Germinal center (tissue), 1 donor: ENCODE measurements around the gene VAMP8.
"Not testable (repeated sequence)": the region's sequence is repeated elsewhere in the genome, so short reads cannot be mapped to it uniquely, and the experiment has no call there.

Experiments used
- DNase-seq: peaks from one replicate; pipeline ENCODE4 v3.0.0; 2012; ENCODE audit warnings: mixed read lengths, low spot score

Gene VAMP8

DNA sequence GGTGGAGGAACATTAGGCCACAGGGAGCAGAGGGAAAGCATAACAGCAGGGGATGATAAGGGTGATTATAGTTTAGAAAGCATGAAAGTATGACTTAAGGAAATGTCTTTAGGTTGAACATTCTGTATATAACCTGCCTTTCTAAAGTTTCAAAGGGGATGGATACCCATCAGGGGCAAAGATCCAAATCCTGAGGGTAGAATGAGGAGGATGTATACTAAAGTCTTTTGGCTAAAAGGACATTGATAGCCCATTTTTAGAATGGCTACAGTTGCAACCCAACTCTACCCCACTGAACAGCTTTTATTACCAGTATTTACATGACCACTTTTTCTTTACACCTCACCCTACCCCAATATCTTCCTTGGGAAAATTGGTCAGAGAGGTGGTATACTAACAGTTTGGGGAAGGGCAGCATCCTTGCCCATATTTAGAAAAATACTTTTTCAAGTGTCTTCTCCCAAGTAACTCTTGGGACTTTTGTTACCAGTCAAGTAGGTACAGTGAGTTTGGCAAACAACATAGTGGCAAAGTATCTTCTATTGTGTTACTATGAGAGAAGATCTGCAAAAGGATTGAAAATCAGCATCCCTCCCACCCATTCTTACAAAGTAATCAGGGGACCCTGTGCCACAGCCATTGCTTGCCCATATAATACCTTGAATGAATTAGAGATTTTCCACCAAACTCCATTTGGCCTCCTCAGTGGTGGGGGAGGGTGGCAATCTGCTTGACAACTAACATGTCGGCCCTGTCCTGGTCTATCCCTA is 30.1 kb upstream of the VAMP8 start:
- no peak for DNase-seq

DNA sequence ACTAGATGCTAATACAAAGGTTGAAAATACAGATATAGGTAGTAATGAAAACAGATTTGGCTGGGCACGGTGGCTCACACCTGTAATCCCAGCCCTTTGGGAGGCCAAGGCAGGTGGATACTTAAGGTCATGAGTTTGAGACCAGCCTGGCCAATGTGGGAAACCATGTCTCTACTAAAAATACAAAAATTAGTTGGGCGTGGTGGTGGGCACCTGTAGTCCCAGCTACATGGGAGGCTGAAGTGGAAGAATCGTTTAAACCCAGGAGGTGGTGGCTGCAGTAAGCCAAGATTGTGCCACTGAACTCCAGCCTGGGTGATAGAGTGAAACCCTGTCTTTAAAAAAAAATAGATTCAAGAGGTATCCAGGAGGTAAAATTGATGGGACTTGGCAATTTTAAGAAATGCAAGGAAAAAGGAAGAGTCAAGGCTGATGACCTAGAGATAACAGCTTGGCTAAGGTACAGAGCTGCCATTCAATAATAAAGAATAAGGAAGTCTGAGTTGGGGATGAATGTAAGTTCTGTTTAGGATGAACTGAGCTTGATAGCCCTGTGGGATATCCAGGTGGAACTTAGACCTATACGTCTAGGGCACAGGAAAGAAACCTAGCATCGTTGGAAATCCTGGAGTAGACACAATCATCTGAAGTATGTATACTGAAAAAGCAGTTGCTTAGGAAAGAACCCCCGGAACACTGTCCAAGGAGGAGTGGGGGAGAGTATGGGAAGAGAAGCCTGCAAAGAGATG is 29.4 kb upstream of the VAMP8 start:
- no peak for DNase-seq

DNA sequence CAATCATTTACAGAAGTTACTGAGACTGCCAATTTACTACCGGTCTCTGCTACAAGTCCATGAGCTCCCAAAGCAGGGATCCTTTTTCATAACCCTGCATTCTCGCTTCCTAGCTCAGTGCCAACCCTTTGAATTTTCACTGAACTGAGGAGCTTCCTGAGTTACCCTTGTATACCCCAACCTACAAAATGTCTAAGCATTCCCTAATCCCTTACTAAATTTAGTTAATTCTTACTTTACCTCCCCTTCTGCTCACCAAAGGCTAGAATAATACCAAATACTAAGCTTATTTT is 28.8 kb upstream of the VAMP8 start:
- DNase-seq, result no peak

DNA sequence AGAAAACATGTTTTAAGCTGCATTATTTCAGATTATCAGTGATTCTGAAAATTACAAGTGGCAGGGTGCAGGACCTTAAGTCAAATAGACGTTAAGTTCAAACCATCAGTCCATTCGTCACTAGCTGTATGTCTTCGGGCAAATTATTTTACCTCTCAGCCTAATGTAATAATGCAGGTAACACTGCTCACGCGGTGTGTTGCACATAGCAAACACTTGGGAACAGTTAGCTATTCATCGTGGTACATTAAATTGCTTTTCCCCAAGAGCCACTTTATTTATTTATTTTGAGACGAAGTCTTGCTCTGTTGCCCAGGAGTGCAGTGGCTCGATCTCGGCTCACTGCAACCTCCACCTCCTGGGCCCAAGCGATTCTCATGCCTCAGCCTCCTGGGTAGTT is 28.3 kb upstream of the VAMP8 start:
- no peak for DNase-seq

DNA sequence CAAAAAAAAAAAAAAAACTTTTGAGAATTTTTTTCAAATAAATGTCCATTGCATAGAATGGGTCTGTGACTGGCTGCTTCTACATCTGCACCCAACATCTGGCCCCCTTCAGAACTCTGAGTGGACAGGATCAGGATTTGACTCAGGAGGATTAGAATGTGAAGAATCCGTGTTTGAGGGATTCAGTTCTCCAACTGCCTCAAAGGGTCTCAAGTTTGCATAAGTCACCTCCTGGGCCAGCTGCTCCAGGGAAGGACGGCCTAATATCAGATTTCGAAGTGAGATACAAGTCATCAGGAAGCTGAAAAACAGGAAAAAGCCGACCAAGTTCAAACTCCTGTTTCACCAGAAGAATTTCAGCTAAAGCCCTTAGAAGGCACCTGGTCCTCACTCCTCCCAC is 27.6 kb upstream of the VAMP8 start:
- no peak for DNase-seq

DNA sequence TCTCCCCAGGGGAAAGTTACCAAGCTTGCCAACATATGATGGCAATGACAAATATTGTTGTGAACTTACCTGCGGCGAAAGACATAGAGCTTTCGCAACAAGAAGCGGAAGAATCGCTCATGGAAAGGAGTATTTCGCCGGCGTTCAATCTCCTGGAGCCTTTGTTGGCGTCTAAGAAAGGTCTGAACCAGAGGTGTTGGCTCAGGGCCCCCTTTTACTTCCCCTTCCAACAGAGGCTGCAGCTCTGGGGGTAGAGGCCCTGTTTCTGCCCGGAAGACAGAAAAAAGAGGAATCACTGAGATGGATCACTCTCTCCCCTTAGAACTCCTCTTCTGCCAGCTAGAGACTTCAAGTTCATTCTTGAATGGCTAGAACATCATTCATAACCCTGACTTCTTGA is 26.9 kb upstream of the VAMP8 start:
- no peak for DNase-seq

DNA sequence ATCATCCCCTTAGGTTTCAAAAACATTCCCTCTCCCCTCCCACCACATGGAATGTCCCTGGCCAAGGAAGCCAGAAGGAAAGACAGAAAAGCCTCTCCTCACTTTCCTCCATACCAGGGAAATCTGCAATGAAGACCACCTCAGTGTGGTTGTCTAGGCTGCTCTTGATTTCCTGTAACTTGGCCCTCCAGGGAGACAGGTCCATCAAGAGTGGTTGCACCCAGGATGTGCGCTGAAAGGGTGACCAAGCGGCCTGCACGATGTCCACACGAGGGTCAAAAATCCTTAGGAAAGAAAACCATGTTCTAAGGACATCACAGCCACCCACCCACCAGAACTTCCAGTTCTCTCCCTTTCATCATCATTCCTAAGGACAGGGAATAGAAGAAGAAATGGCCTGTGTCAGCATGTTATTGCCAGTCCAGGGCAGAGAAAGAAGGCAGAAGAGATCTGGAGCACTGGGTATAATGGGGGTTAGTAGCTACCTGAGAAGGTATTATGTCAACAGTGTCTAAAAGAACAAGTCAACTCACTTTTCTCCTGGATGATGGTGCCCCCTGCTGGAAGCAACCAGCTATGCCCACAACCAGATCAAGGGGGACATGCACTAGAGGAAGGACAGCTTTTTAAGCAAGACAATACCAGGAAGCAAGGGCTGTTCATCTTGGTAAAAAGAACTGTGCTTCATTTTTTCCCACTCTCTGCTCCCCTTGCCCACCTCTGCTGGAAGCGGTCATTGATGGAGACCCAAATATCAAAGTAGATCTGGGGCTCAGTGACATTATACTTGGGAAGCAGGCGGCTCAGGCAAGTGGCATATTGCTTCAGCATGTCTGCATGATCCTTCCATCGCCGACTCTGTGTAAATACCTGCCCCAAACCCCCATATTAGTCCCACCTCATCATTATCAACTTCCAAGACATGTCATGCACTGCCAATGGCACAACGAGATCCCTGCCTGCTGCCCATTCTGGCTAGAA is 25.4 kb upstream of the VAMP8 start:
- peak; percentile 77 for DNase-seq

DNA sequence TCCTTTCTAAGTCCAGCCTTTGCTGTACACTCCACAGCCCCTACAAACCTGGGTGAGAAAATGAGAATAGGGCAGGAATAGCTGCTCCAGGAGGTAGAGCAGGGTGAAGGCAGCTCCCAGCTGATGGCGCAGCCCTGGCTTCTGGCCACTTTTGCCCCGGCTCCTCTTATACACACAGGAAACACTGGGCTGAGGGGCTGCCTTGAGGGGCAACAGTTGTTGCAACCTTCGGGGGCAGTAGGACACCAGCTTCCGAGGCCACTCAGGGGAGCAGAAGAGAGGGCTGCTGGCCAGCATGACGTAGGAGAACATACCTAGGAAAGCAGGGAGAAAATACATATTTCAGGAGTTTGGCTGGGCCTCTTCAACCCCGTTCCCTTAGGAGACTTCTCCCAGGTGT is 24.2 kb upstream of the VAMP8 start:
- DNase-seq, result no peak

DNA sequence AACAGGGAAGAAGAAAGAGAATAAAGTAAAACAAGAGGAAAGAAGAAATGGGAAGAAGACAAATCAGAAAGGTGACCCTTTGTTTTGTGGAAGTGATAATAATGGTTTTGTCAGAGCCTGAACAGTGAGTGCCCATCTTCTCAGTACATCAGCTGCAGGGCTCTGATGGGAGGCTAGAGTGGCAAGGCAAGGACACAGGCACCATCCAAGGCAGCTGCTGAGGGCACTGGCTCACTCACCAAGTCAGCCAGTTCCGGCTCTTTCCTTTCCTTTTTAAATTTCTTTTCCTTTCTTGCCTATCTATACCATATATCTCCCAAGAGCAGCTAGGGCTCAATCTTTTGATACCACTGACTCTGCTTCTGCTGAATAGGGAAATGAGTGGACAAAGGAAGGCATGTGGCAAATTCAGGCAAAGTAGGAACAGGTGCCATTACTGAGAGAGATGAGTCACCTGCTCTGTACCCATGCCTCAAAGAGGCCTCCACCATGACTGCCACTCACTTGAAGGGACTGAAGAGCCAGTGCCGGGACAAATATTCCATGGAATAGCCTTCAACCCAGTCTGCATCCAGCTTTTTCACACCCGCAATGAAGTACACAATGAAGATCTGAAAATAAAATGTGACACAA is 22.3 kb upstream of the VAMP8 start:
- no peak for DNase-seq

DNA sequence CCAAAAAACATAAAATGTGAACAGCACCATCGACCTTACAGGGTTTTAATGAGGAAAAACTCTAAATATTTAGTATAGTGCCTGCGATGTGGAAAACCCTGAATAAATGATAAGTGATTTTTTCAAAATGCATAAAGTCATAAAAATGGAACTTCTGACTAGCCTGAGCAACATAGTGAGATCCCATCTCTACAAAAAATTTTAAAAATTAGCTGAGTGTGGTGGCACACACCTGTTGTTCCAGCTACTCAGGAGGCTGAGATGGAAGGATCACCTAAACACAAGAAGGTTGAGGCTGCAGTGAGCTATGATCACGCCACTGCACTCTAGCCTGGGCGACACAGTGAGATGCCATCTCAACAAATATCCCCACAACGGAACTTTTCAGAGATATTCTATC is 20.3 kb upstream of the VAMP8 start:
- DNase-seq, result no peak

DNA sequence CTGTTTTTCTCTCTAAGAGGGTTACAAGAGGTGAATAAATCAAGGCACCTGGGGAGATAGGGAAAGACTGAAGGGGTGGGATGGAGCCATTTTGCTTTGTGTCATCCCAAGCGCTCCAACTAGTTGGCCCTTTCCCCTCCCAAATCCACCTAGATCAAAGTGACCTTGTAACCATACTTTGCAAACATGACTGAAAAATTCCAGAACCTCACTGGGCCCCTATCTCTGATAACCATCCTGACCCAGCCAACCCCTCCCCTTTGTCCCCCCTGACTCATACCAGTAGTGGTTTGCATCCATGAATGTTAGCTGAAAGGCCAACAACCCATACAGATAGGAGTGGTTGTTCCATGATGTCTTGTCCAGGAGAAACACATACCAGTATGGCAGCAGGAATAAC is 19.2 kb upstream of the VAMP8 start:
- no peak for DNase-seq

DNA sequence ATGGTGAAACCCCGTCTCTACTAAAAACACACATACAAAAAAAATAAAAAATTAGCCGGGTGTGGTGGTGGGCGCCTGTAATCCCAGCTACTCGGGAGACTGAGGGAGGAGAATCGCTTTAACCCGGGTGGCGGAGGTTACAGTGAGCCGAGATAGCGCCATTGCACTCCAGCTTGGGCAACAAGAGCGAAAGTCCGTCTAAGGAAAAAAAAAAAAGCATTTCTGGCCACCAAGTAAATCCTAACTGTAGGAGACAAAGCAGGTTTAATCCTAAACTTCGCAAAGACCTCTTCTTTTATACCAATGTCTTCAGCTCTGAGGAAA is 17.0 kb upstream of the VAMP8 start:
- not testable (repeated sequence) for DNase-seq

DNA sequence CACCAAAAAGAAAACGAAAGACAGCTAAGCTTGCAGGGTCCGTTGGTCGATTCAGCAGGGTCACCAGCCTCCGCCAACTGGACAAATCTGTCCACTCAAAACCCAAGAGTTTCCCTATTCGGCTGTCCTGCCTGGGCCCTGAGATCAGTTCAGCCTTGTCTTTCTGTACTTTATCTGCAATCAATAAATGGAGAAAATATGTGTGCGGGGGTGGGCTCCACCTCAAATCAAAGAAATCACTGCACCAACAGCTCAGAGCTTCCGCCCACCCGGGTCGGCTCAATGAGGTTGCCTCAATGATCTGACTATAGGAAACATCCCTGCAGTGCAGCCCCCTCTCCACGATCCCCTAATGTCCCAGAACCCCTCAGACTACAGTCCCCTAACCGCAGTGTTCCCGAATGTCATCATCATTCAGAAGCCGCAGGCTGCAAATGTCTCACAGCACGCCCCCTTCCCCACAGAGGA is 16.5 kb upstream of the VAMP8 start:
- DNase-seq, result no peak

DNA sequence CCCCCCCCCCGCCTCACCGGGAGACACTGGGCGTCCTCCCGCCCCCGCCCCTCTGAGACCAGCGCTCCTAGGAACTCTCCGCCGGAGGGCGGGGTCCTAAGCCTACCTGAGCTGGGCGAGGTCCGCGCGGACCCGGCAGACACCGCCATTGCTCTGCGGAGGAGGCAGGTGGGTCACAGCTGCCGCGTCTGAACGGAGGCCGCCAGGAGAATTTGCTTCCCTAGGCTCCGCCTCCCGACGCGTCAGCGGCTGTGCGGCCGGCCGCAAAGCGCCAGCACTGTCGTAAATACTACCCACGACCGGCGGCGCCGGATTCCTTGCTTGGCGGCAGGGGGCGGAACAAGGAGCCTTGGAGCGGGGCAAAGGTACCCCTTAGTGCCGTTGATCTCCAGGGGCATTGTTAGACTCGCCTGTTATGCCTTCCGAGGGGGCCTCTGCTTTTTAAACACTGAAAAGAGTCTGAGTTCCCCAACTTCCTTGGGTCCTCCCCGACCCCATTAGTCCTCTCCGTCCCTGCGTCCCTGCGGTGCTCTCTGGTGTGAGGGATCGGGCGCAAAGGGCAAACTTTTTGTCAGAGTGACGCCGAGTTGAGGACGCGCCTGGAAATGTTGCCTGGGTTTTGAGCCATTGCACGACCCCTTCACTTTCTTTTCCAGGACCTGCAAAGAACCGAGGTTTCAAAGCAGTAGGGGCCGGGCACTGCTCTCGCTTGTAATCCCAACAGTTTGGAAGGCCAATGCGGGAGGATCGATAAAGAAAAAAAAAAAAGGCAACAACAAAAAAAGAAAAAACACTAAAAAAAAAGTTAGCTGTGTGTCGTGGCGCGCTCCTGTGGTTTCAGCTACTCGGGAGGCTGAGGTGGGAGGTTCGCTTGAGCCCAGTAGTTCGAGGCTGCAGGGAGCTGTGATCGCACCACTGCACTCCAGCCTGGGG is 15.8 kb upstream of the VAMP8 start, which contains the start of gene GGCX:
Gene GGCX (minus strand): TSS at position 214 of the 933 bp plus-strand sequence. CDS start 65 bp downstream, at position 149.
- DNase-seq, result peak; percentile 92

DNA sequence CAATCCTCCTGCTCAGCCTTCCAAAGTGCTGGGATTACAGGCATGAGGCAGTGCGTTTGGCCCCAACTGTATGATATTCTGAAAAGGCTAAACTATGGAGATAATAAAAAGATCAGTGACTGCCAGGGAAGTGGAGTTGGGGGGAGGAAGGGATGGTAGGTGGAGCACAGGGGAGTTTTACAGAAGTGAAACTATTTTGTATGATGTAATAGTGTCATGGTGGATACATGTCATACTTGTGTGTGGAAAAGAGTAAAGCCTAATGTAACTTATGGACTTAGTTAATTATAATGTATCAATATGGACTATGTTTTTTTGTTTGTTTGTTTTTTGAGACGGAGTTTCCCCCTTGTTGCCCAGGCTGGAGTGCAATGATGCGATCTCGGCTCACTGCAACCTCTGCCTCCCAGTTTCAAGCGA is 13.2 kb upstream of the VAMP8 start:
- DNase-seq, result peak; percentile 54

DNA sequence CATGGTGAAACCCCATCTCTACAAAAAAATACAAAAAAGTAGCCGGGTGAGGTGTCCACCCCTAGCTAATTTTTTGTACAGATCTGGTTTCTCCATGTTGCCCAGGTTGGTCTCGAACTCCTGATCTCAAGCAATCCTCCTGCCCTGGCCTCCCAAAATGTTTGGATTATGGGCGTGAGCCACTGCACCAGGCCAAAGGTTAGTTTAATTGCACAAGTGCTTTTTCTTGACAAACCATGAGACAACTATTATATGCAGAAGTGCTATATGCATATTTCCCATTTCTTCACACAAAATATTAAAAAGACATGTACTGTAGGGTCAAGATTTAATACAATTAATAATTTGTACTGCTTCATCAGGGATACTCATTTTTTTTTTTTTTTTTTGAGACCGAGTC is 11.1 kb upstream of the VAMP8 start:
- no peak for DNase-seq

DNA sequence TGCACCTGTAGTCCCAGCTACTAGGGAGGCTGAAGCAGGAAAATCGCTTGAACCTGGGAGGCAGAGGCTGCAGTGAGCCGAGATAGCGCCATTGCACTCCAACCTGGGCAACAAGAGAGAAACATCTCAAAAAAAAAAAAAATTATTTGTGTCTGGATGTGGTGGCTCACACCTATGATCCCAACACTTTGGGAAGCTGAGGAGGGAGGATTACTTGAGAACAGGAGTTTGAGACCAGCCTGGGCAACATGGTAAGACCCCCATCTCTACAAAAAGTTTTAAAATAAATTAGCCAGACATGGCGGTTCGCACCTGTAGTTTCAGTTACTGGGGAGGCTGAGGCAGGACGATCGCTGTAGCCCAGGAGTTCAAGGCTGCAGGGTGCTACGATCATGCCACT is 1.6 kb upstream of the VAMP8 start:
- no peak for DNase-seq

DNA sequence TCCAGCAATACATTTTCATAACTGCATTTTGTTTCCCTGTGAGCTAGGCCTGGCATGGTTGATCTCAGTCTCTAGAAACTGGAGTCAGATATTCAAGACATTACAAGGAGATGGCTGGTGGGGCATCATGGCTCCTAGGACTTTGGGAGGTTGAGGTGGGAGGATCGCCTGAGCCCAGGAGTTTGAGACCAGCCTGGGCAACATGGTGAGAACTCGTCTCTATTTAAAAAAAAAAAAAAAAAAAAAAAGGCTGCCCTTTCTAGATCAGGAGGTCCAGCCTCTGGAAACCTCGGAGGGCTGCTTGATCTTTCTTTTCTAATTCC is 362 bp upstream of the VAMP8 start:
- DNase-seq, result no peak

DNA sequence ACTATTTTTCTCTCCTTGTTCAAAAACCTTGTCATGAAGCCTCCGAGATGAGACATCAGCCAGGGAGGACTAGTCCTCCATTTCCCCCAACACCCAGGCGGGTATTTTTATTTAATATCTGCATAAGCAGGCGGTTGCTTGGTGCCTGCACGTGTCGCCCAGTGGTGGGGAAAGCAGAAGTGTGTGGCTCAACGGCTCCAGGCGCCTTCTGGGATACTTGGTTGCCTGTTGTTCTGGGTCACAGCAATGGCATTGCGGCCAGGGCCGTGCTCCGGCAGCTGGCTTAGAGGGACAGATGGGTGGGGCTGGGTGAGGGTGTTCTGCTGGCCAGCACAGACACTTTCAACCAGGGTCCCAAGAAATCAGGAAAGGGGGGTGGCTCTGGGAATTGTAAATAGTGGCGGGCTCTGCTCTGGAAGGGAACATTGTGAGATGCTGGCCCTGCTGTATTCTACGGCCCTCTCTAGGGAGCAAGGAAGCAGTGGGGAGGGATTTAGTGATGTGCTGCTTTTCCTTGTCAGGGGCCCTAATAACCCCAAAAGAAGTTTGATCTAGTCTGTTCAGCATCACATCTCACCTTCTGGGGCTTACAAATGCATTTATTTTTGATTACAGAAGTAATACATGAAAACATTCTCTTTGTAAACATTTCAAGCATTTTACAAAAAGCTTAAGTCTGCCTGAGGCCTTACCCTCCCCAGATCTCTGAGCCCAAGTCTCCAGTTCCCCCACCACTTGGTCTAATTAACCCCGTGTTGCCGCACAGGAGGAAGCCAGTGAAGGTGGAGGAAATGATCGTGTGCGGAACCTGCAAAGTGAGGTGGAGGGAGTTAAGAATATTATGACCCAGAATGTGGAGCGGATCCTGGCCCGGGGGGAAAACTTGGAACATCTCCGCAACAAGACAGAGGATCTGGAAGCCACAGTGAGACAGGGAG is 1.1 kb downstream of the VAMP8 start:
- DNase-seq, result peak; percentile 79
